CD14-positive monocyte (primary cell): ENCODE measurements around the gene GPD1. TPM values are rescaled to one million over a fixed set of nuclear protein-coding genes. Genes with fewer than 3 reads are reported as not detected.

ENCODE experiments used
- DNase-seq, 3 donors: peaks; one replicate each; pipeline ENCODE4 v3.0.0-alpha.2; 2011 to 2022
- H2AFZ ChIP-seq: 2 replicates; pipeline ENCODE4 v1.6.0; 2012; ENCODE audit warnings: mild to moderate bottlenecking, low read depth, low read length, inconsistent platforms; ENCODE audit not compliant: insufficient read depth, poor library complexity, severe bottlenecking
- H3K27ac ChIP-seq, 2 donors: 1 replicate in 1 of 2; 2 replicates in 1 of 2; pipeline ENCODE4 v1.5.1; 2012 to 2013; ENCODE audit warnings: low read length in 2 of 2, control low read depth in 1 of 2, inconsistent platforms in 1 of 2, low read depth in 1 of 2, mild to moderate bottlenecking in 1 of 2
- H3K27me3 ChIP-seq, 2 donors: one replicate each; pipeline versions ENCODE4 v1.6.0 to v1.6.1; 2011 to 2013; ENCODE audit warnings: low read length in 2 of 2; ENCODE audit not compliant: control insufficient read depth in 2 of 2, insufficient read depth in 2 of 2
- H3K36me3 ChIP-seq, 2 donors: replicated peaks in 1 of 2; 1 replicate in 1 of 2; 2 replicates in 1 of 2; pipeline versions ENCODE4 v1.5.1 to v1.6.1; 2012 to 2013; ENCODE audit warnings: low read length in 2 of 2, control low read depth in 1 of 2, inconsistent platforms in 1 of 2, mild to moderate bottlenecking in 1 of 2; ENCODE audit not compliant: insufficient read depth in 2 of 2, control insufficient read depth in 1 of 2
- H3K4me1 ChIP-seq, 2 donors: 1 replicate in 1 of 2; 2 replicates in 1 of 2; pipeline versions ENCODE4 v1.5.1 to v1.6.1; 2012 to 2013; ENCODE audit warnings: low read length in 2 of 2, control low read depth in 1 of 2, inconsistent platforms in 1 of 2, mild to moderate bottlenecking in 1 of 2, moderate library complexity in 1 of 2; ENCODE audit not compliant: insufficient read depth in 2 of 2, control insufficient read depth in 1 of 2
- H3K4me2 ChIP-seq: replicated peaks from 2 replicates; pipeline ENCODE3; 2012; ENCODE audit warnings: low read length, moderate library complexity, mild to moderate bottlenecking; ENCODE audit not compliant: poor library complexity, severe bottlenecking; ENCODE audit errors: extremely low read depth
- H3K4me3 ChIP-seq, 3 experiments: fragments of 200-600 bp in 1 of 3; sonication (generic) in 1 of 3; replicated peaks in 1 of 3; 1 replicate in 2 of 3; 2 replicates in 1 of 3; pipeline ENCODE4 v1.5.1; 2011 to 2013; ENCODE audit warnings: low read length in 3 of 3, mild to moderate bottlenecking in 3 of 3, control low read depth in 2 of 3, low read depth in 2 of 3, inconsistent platforms in 1 of 3, moderate library complexity in 1 of 3
- H3K79me2 ChIP-seq: 2 replicates; pipeline ENCODE4 v1.6.0; 2012; ENCODE audit warnings: mild to moderate bottlenecking, control low read depth, inconsistent platforms, low read length, moderate library complexity; ENCODE audit not compliant: insufficient read depth
- H3K9ac ChIP-seq: 2 replicates; pipeline ENCODE4 v1.6.0; 2017; ENCODE audit warnings: low read length, mild to moderate bottlenecking; ENCODE audit not compliant: insufficient read depth, poor library complexity, severe bottlenecking
- H3K9me3 ChIP-seq, 2 donors: replicated peaks in 1 of 2; 1 replicate in 1 of 2; 2 replicates in 1 of 2; pipeline versions ENCODE4 v1.5.1 to v1.6.1; 2012 to 2013; ENCODE audit warnings: low read length in 2 of 2, control low read depth in 1 of 2; ENCODE audit not compliant: control insufficient read depth in 1 of 2, insufficient read depth in 1 of 2
- H4K20me1 ChIP-seq: 2 replicates; pipeline ENCODE4 v1.6.0; 2012; ENCODE audit warnings: mild to moderate bottlenecking, low read length, control low read depth, moderate library complexity; ENCODE audit not compliant: insufficient read depth
- H3K27ac Mint-ChIP-seq, 7 donors: one replicate each; pipeline ENCODE4 v1.8.0; 2020; ENCODE audit warnings: mild to moderate bottlenecking in 7 of 7, mixed read lengths in 7 of 7, moderate library complexity in 6 of 7, inconsistent platforms in 2 of 7
- H3K27me3 Mint-ChIP-seq, 3 donors: one replicate each; pipeline ENCODE4 v1.8.0; 2021 to 2022; ENCODE audit warnings: low read depth in 3 of 3, mild to moderate bottlenecking in 3 of 3, mixed read lengths in 3 of 3, moderate library complexity in 3 of 3, inconsistent platforms in 1 of 3
- H3K36me3 Mint-ChIP-seq, 2 donors: one replicate each; pipeline ENCODE4 v1.8.0; 2020; ENCODE audit warnings: mixed read lengths in 2 of 2, inconsistent platforms in 1 of 2, mild to moderate bottlenecking in 1 of 2
- H3K4me1 Mint-ChIP-seq: one replicate; pipeline ENCODE4 v1.8.0; 2020; ENCODE audit warnings: mild to moderate bottlenecking, mixed read lengths
- H3K4me3 Mint-ChIP-seq, 2 donors: one replicate each; pipeline ENCODE4 v1.8.0; 2020; ENCODE audit warnings: mild to moderate bottlenecking in 2 of 2, mixed read lengths in 2 of 2, moderate library complexity in 1 of 2
- H3K9me3 Mint-ChIP-seq, 7 donors: one replicate each; pipeline ENCODE4 v1.8.0; 2020 to 2022; ENCODE audit warnings: mixed read lengths in 7 of 7, mild to moderate bottlenecking in 6 of 7, moderate library complexity in 6 of 7, inconsistent platforms in 2 of 7
- CTCF ChIP-seq: fragments of 200-600 bp; IDR thresholded peaks from one replicate; pipeline ENCODE4 v1.8.0; 2022; ENCODE audit warnings: antibody characterized with exemption, mild to moderate bottlenecking
- WGBS: methylation state at CpG from one replicate; pipeline ENCODE4 v1.1.5; 2013; ENCODE audit warnings: missing lambda C conversion rate; ENCODE audit not compliant: insufficient coverage; 5-methylcytosine and 5-hydroxymethylcytosine counted together
- intact Hi-C, 2 donors: fragments of 100-400 bp; cut with micrococcal nuclease; formaldehyde crosslinking; loops; one replicate each; pipeline versions ENCODE4 v1.15.0 to v1.15.1; 2023
- polyA plus RNA-seq, 3 donors: library from polyadenylated mRNA; depleted of rRNA in 1 of 3; unstranded in 2 of 3; stranded (reverse) in 1 of 3; fragments of 300-500 nt in 2 of 3; fragments of >200 nt in 1 of 3; fragmentation: Illumina TruSeq in 2 of 3; gene quantifications; 1 replicate in 2 of 3; 2 replicates in 1 of 3; pipeline ENCODE4 v1.2.3, GENCODE V29; 2012 to 2021

GPD1 gene
- polyA plus RNA-seq, 3 donors = 0.08 TPM; not detected in 2

- H3K27ac Mint-ChIP-seq = peak overlapping the region in 5 of 7 donors; percentile 41 to 74 (median 63)
- H3K27me3 Mint-ChIP-seq = peaks cover 0 to 1% (median 0%) of the 10 kb centered on the region in 3 donors
- peaks cover 17% of the 10 kb centered on the region for H3K4me1 Mint-ChIP-seq
These were observed 25.5 kb downstream of the GPD1 start for GRCh38 chr12:50129290-50129689.

GRCh38 chr12:50132505-50133135 is 28.8 kb downstream of the GPD1 start:
- intact Hi-C loops = loop anchor here (2.0 to 5.0 kb wide), 2 partner anchors 40 to 42 kb away; no protein-coding TSS in a partner anchor

More at GRCh38 chr12:50129290-50129689, 25.5 kb downstream of the GPD1 start:
- DNase-seq = peak in 1 of 3 donors; percentile 12
- H3K9me3 ChIP-seq = no peaks in the 10 kb centered on the region
- Mint-ChIP-seq H3K9me3 (no peaks in the 10 kb centered on the region), H3K4me3 (no peak overlapping the region), H3K36me3 (peaks cover 71 to 84% of the 10 kb centered on the region in 2 donors)
- H2AFZ ChIP-seq = no peak overlapping the region
- H3K4me3 ChIP-seq = no peak overlapping the region
- peak overlapping the region in 1 of 2 donors; percentile 10 for H3K27ac ChIP-seq
- no peak for TF ChIP-seq CTCF
- no peaks in the 10 kb centered on the region for H3K79me2 ChIP-seq
- H3K36me3 ChIP-seq = peaks cover 44 to 81% of the 10 kb centered on the region in 2 donors
- H3K27me3 ChIP-seq = no peaks in the 10 kb centered on the region
- intact Hi-C loops = no loop called here
- H3K4me1 ChIP-seq = peaks cover 11 to 16% of the 10 kb centered on the region in 2 donors
- peaks cover 49% of the 10 kb centered on the region for H4K20me1 ChIP-seq
- no peak overlapping the region for H3K9ac ChIP-seq
- no CpG with 5 or more reads among the region's 4 CpGs for WGBS
- no peak overlapping the region for H3K4me2 ChIP-seq

More at GRCh38 chr12:50132505-50133135, 28.8 kb downstream of the GPD1 start:
- DNase-seq = peak in 1 of 3 donors; percentile 15
- Histone ChIP-seq H3K4me1 (peaks cover 11 to 16% of the 10 kb centered on the region in 2 donors), H3K27ac (no peak overlapping the region), H3K4me3 (no peak overlapping the region), H3K9ac (no peak overlapping the region), H3K36me3 (peaks cover 58 to 86% of the 10 kb centered on the region in 2 donors), H3K9me3 (no peaks in the 10 kb centered on the region), H3K4me2 (no peak overlapping the region), H3K79me2 (no peaks in the 10 kb centered on the region), H2AFZ (no peak overlapping the region), H4K20me1 (peaks cover 40% of the 10 kb centered on the region), H3K27me3 (no peaks in the 10 kb centered on the region)
- Mint-ChIP-seq H3K9me3 (no peaks in the 10 kb centered on the region), H3K27me3 (no peaks in the 10 kb centered on the region), H3K4me1 (peaks cover 15% of the 10 kb centered on the region), H3K36me3 (peaks cover 67 to 85% of the 10 kb centered on the region in 2 donors), H3K4me3 (no peak overlapping the region), H3K27ac (peak overlapping the region in 2 of 7 donors; percentile 0 to 10)
- peak; percentile 79 for TF ChIP-seq CTCF
- WGBS = no CpG with 5 or more reads among the region's 2 CpGs
